ENCODE results near the gene ACSL6.

GRCh38 chr5:132000677-132001453 is 10.6 kb downstream of the ACSL6 start:
- TF ChIP-seq ZNF423 (tag by site-specific recombination; IDR thresholded peaks at IDR 0.05): no peak
- no peak for TF ChIP-seq ZNF112 (tag by site-specific recombination; IDR thresholded peaks at IDR 0.05)
- TF ChIP-seq ZNF211 (tag by site-specific recombination; IDR thresholded peaks at IDR 0.05; ENCODE audit: low read depth): no peak
- TF ChIP-seq ZNF335 (tag by site-specific recombination; conservative IDR thresholded peaks at IDR 0.05): no peak
- no peak for TF ChIP-seq WT1 (tag by site-specific recombination; IDR thresholded peaks at IDR 0.05)
- TF ChIP-seq ZBTB21 (tag by site-specific recombination; IDR thresholded peaks at IDR 0.05): no peak
- no peak for TF ChIP-seq ZNF354C (tag by site-specific recombination; IDR thresholded peaks at IDR 0.05; ENCODE audit: borderline replicate concordance, low read depth)
- TF ChIP-seq ZNF449 (tag by site-specific recombination; IDR thresholded peaks at IDR 0.05): no peak
- TF ChIP-seq KLF1 (tag by site-specific recombination; IDR thresholded peaks at IDR 0.05): no peak

Measured in HEK293 (cell line).